SK-N-DZ (cell line): ENCODE measurements around the gene KCNK6. TPM values are rescaled to one million over a fixed set of nuclear protein-coding genes. Genes with fewer than 3 reads are reported as not detected.

Experiments used
- DNase-seq: peaks from one replicate; pipeline ENCODE4 v3.0.0-alpha.2; 2015; ENCODE audit warnings: low spot score
- polyA plus RNA-seq, 2 experiments: library from polyadenylated mRNA; depleted of rRNA; stranded (reverse); fragments of >200 nt; gene quantifications; 2 replicates each; pipeline ENCODE4 v1.2.3, GENCODE V29; 2014

KCNK6 gene
- 0.06 and 0.25 TPM in 2 replicates for polyA plus RNA-seq (2014; cell fraction: cytosol; rRNA removed)
- 0.03 and 0.05 TPM in 2 replicates for polyA plus RNA-seq (2014; cell fraction: nucleus; rRNA removed)

DNA sequence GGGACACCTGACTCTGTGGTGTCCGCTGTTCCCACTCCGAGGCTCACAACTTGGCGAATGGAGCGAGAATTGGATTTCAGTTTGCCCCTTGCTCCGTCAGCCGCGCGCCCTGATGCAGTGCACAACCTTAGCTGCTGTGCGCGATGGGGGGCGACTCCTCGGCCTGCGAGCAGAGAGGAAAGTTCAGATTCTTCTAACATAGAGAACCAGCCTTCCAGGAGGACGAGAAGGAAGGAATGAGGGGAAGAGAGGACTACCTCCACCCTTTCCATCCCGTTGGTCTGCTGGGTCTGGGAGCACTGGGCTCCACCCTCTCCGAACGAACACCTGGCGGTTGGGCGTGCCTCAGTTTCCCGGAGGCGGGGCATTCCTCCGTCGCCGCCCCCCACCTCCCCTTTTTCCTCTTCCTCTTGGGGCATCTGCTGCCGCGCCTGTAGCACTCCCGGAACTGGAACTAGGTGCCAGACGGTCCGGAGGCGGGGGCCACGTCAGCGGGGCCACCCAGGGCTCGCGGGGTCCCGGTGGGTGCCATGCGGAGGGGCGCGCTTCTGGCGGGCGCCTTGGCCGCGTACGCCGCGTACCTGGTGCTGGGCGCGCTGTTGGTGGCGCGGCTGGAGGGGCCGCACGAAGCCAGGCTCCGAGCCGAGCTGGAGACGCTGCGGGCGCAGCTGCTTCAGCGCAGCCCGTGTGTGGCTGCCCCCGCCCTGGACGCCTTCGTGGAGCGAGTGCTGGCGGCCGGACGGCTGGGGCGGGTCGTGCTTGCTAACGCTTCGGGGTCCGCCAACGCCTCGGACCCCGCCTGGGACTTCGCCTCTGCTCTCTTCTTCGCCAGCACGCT lies at the start of gene KCNK6:
TSS of gene KCNK6 (plus strand) at position 425 of the 838 bp plus-strand sequence. CDS start at position 531, 106 bp downstream.
- no peak for DNase-seq

DNA sequence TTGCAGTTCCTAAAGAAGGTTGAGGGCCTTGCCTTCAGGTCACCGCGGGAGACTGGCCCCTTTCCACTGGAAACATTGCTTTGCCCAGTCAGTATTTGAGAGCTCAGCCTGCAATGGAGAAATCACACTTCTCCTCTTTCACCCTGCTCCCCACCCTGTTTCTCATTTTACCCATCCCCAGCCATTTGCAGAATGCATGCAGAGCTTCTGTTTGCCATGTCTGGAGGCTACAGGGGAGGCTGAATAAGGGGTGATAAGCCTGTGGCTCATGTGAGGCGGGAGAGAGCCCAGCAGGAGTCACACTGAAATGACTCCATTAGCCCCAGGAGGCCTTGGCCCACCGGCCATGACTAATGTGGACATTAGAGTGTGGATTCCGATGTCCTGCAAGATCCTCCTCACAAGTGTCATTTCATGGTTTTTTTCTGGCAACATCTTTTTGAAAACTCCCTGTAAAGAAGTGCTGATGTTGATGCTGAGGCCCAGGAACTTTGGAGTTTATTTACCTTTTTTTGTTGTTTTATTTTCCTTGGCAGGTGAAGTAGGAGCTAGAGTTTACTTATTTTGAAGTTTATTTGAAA lies 49.0 kb upstream of the KCNK6 start:
- no peak for DNase-seq

DNA sequence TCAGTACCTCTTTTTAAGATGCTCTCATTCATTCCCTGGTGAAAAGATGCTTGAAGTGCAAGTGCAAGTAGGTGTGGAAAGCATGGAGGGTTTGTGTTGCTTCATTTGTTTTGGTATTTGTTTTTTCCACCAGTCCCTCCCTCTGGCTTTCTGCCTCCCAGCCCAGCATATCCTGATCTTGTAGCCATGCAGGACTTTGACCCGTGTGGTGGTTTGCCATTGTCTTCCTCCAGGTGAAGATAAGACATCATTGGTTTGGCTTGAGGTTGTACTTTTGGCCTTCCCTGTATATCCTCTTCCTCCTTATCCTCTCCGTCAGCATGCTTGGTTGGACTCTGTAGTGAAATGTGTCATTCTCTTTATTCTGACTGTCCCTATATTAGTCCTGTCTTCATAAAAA lies 46.1 kb upstream of the KCNK6 start:
- no peak for DNase-seq

DNA sequence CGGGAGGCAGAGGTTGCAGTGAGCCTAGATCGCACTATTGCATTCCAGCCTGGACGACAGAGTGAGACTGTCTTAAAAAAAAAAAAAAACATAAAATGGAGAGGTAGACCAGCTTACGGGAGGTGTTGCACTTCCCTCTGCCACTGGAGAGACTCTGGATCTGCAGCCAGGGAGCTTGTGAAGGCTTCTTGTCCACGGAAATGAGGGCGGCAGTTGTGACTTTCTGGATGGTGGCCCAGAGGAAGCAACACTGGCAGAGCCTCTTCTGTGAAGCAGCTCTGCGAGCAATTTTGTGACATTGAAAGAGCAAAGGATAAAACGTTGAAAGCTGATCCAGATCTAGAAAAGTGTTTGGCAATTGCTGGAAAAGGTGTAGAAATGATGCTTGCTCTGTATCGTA lies 44.9 kb upstream of the KCNK6 start:
- DNase-seq = no peak

DNA sequence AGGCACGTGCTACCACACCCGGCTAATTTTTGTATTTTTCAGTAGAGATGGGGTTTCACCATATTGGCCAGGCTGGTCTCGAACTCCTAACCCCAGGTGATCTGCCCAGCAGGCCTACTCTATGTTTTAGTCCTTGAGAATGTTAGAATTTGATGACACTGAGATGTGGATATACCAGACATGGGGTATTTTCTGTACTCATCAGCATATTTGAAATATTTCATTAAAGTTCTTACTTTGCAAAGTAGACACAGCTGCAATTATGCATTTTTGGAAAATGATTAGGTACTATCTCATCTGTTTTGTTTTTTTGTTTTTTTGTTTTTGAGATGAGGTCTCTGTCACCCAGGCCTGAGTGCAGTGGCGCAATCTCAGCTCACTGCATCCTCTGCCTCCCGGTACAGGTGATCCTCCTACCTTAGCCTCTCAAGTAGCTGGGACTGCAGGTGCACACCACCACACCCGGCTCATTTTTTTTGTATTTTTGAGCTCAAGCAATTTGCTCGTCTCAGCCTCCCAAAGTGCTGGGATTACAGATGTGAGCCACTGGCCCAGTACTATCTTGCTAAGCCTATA lies 42.6 kb upstream of the KCNK6 start:
- DNase-seq = no peak

DNA sequence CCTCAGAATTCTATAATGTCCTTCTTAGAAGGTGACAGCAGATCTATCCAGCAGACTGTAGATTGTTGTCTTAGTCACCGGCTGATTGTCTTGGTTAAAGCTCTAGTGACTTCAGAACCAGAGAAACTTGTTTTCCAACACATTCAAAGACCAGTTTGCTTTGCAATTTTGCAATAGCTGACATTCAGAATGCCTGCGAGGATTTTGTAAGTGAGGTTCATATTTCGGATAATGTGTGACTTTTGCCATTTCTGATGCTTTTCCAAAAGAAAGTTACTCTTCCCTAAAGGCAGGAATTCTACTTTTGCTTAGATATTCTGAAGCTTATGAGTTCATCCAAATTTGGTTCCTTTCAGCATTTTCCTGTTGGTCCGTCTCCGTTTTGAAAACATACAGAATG lies 42.1 kb upstream of the KCNK6 start:
- no peak for DNase-seq

DNA sequence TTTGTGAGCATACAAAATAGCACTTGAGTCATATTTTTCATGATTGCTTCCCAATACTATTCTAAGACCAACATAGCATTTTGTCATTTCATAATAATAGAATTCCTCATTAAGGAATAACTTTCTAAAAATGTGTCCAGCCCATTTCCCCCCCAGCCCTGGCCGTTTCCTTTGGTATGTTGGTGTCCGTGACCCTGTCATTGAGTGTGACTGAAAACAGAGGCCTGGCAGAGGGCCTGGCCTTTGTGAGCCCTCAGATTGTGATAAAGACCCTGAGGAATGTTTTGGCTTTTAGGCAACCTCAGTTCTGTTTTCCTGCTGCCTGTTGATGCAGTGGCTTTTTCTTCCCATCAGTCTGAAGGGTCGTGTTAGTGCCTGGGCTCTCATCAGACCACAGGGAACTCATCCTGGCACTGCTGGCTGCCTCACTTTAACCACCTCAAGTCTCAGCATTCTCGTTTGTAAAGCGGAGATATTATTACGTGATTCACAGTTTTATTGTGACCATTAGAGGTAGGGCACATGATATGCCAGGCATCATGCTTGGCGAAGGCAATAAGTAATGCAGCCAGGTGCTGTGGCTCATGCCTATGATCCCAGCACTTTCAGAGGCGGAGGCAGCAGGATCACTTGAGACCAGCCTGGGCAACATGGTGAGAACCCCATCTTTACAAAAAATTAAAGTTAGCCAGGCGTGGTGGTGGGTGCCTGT lies 41.5 kb upstream of the KCNK6 start:
- no peak for DNase-seq

DNA sequence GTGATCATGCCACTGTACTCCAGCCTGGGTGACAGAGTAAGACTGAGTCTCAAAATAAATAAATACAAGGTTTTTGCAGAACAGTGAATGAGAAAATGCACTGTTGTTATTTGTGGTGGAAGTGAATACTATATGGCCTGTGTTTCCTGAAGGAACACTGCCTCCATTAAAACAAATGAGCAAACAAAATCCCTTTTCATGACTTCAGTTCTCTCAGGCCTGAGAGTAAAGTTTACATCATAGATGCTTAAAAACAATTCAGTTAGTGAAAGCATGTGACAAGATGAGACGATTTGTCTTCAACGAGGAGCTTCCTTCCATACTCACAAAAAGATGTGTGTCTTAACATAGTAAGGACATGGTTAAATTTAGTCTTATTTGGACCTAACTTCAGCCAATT lies 40.9 kb upstream of the KCNK6 start:
- no peak for DNase-seq

DNA sequence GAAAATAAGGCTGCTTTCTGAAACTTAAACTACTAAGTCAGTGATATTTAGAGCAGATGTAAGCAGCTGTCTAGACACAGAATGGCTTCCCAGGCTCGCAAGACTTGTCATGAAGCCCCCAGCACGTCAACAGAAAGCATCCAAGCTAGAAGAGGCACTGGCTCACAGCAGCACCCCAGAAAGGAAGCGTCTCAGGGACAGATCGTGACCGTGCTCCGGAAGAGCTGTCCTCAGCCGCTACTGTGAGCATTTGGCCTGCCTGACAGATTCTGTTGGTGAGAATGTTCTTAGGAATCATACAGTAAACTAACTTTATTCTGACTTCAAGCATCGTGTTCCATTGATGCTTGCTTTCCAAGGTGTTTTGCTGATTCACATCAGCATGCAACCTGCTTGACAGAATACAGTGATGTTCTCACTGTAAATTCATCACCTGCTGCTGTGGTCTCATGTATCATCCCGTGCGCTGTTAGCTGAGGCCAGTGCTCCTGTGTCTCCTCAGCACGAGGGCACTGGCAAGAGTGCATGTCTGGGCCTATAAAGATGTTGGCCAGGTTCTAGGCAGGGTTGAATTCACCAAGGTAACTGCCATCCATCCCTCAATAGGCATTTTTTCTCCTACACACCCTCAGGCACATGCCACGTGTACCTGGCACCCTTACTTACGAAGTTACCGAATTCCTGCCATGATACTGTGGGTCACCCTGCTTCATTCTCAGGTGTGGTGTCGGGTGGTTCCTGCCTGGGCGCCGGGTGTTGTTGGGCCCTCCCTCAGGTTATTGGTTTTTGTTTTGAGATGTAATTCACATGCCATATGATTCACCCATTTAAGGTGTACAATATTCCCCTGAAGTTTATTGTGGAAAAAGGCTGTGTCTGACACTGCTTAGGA lies 39.4 kb upstream of the KCNK6 start:
- DNase-seq = no peak

DNA sequence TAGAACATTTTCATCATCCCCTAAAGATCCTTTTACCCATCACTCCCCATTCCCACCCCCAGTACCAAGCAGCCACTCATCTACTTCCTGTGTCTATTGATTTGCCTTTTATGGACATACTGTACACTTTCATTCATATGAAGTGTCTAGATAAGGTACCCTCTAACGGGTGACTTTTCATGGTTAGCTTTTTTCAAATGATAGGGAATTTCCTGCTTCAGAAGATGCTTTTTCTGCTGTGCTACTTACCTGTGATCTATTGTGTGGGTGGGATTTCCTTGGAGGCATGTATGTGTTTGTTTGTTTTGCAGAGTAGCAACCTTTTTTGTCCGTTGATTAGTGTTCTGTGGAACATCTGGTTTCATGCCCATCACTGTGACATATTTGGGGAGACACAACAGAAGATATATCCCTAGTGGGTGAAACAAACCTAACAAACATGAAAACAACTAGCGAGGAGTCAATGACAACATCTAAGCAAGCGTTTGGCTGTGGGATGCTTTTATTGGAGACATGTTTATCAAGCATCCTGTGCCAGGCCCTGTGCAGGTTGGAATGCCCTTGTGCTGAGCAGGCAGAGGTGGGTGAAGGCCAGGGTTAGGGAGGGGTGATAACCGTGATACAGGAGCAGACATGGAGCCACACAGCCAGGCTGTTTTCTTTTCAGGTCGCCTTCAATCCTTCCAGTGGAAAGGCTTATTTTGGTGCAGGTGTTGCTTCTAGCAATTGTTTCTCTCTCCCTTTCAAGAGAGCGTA lies 37.7 kb upstream of the KCNK6 start:
- DNase-seq = no peak

DNA sequence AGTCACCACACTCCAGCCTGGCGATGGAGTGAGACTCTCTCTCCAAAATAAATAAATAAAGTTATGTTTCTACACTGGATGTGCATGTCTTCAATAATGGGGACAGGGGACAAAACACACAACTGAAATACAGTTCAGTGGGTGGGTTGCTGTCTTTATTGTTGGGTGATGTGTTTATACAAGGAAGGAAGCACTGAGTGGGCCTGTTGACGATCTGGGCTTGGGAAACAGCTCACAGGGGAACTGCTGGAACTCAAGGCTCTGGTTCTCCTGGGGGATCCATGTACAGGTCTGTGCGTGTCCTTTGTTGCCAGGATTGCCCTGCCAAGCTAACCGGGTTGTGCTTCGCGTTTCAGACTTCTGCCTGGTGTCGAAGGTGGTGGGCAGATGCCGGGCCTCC lies 36.4 kb upstream of the KCNK6 start:
- no peak for DNase-seq

DNA sequence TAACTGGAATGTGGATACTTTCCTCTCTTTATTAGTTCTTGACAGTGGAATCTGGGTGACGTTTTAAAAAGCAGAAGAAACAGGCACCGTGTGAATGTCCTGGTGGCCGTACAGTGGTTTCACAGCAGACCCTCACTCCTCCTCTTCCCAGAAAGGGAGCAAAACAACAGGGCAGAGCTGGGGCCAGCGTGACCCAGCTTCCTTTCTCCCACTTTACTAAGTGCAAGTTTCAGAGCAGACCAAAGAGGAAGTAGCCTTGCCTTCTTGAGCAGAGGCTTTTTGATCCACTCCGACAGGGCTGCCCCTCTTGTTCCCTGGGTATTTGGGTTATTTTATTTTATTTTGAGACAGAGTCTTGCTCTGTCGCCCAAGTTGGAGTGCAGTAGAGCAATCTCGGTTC lies 35.2 kb upstream of the KCNK6 start:
- no peak for DNase-seq

DNA sequence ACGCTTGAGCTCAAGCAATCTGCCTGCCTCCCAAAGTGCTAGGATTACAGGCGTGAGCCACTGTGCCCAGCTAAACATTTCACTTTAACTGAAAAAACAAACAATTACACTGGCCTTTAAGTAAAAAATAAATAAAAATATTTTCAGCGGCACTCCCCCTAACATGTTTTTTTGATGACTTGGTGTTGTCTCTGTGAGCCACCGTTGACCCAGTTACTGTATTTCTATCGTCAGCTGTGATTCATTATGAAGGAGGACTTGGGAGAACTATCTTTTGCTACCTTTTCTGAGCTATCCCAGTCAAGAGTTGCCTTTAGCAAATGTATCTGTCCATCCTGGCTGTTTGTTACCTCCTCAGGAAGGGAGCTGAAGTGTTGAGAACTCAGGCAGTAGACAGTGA lies 34.1 kb upstream of the KCNK6 start:
- no peak for DNase-seq

DNA sequence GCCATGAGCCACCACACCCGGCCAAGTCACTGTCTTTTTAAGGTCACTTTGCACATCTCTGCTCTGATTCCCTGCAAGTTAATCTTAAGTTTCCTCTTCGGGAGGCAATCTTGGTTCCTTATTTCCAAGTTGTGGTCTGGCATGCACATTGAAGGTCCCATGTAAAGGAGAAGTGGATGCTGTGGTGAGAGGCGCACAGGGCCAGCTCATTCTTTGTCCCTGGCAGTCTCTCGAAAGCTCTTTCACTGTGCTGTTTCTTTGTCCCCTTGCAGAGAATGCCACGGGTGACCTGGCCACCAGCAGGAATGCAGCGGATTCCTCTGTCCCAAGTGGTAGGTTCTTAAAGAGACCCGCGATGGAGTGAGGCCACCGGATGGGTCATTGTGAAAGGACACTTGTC lies 32.0 kb upstream of the KCNK6 start:
- DNase-seq = no peak

DNA sequence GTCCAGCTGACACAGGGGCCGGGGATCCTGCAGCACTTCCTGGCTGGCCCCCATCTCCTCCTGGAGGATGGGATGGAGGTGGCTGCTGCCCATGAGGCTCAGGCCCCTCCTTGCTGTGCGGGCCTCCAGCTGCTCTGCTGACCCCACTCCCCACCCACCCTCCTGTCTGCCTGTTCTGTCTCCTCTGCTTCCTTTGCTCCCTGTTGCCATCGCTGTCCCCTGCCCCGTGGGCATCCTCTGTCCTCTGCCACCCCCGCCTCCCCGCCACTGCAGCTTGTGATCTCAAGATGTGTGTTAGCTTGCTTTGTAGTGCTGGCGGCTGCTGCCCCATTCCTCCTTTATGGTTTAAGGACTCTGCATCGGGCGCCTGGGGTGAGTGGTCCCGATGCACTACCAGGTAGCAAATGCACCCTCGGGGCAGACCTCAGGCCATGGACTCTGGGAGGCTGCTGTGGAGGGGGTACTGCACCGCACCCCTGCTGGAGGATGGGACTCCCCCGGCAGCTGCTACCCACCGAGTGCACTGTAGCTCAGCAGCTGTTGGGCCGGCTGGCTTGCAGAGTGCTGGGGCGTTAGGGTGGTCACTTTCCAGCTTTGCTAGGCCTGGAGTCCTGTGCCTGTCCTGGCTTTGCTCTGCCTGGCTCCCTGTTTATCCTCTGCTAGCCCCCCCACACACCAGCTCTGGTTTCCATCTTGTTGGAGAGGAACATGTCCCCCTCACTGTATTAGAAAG lies 31.4 kb upstream of the KCNK6 start:
- no peak for DNase-seq

DNA sequence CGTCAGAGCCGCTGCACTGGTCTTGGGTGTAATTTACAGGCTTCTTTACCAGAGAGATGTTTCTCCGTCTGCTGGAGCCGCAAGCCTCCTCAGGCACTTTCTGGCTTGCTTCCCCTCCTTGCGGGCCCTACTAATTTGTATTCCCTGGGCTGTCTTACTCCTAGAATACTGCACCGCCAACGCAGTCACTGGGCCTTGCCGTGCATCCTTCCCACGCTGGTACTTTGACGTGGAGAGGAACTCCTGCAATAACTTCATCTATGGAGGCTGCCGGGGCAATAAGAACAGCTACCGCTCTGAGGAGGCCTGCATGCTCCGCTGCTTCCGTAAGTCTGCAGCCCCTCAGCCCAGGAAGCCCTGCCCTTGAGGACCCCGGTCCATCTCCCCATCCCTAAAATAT lies 29.7 kb upstream of the KCNK6 start:
- DNase-seq = no peak

DNA sequence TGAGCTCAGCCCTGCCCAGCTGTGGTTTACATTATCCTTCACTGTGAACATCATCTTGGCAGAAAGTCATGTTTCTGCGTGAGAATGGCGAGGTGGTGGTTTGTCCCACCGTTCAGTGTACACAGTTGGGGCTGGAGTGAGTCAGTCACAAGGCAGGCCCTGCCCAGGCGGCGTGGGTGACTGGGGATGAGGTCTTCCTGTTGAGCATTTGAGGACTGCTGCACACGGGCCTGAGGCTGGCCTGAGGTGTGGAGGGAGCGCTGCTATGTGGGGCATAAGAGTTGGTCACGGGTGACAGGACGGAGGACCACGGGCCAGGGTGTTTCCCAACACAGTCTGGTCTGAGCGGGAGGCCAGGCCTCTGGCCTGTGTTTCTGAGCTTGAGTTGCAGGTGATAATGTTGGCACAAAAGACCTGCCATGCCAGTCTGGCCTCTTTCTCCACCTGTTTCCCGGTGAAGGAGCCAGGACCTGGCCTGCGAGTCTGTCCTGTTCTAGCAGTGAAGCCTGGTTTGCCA lies 29.0 kb upstream of the KCNK6 start:
- DNase-seq = no peak

DNA sequence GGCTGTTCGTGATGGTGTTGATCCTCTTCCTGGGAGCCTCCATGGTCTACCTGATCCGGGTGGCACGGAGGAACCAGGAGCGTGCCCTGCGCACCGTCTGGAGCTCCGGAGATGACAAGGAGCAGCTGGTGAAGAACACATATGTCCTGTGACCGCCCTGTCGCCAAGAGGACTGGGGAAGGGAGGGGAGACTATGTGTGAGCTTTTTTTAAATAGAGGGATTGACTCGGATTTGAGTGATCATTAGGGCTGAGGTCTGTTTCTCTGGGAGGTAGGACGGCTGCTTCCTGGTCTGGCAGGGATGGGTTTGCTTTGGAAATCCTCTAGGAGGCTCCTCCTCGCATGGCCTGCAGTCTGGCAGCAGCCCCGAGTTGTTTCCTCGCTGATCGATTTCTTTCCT lies 27.8 kb upstream of the KCNK6 start:
- no peak for DNase-seq

DNA sequence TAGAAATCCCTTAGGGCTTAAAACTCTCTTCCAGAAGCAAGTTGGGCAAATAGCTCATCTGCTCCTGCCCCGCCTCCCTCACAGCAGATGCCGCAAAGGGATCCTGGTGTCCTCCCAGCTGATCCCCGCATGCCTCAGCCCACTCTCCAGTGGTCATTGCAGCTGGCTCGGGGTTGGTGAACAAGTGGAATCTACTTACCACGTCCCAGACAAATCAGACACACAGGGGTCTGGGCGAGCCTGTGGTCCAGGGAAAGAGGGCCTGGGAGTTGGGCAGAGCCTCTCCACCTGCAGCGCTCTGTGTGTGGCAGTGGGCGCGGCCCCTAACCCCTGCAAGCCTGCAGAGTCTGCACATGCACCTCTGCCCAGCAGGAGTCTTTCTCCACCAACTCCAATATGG lies 26.4 kb upstream of the KCNK6 start:
- DNase-seq = no peak

DNA sequence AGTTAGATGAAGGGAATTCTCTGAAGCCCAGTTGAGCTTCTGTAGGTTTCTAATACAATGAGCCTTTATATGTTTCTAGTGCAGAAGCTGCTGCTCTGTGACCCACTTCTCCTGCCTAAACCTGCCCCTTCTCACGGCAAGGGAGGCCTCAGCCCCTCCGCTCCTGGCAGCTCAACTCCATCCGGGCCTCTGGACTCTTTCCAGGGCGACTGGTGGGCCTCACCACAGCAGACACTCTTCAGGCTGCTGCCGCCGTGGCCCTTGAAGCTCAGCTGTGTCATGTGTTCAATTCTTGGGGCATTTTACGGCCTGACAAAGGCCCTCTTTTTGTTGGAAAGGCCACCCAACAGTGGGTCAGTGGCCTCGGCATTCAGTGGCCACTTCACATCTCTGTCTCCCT lies 25.6 kb upstream of the KCNK6 start:
- no peak for DNase-seq
